Hematopoietic multipotent progenitor cell (in vitro differentiated cells): Measurements from ENCODE around the gene TBC1D24. TPM values are rescaled to one million over a fixed set of nuclear protein-coding genes. Genes with fewer than 3 reads are reported as not detected.

Experiments
- DNase-seq, 3 donors: peaks; one replicate each; pipeline ENCODE4 v3.0.0-alpha.2; 2011 to 2015; ENCODE audit warnings: low read depth in 2 of 3, low spot score in 2 of 3
- total RNA-seq: library from RNA; depleted of rRNA; stranded (reverse); fragments of >200 nt; gene quantifications from one replicate; pipeline ENCODE4 v1.2.3, GENCODE V29; 2012

TBC1D24 gene
- total RNA-seq, 1 donor, result 21.5 TPM

DNA sequence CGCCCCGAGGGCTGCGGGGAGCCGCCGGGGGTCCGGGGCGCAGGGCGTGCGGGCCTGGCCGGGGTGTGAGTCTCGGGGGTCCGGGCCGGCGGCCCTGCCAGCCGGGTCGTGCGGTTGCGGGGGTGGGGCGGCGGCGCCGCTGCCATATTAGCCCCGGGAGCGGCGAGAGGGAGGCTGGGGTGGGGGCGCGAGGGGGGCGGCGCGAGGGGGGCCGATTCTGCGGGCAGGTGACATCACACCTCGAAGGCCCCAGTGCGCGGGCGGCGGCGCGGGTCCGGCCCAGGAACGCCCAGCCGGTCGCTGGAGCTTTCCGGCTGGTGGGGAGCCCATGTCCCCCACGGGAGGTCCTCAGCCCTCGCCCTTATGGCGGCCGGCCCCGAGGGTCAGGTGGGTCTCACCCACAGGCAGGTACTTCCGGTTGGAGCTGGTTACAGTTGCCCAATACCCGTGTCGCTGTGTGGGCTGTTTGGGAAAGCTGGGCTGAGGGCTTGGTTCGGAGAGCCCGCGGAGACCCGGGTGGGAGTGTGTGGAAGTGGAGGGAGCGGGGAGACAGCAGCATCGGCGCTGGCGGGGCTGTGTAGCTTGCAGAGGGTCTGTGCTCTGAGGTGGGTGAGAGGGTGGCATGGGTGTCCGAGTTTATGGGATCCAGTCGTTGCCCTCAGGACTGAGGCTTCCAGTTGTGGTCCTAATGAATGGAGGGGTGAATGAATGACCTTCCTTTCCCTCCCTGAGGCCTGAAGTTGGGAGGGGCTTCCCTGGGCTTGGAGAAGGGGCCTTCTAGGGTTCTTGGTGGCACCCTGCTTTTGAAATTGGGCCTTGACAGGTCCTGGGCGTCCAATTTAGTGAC, 39.6 kb downstream of the TBC1D24 start:
- DNase-seq, result peak in 1 of 3 donors; percentile 40

DNA sequence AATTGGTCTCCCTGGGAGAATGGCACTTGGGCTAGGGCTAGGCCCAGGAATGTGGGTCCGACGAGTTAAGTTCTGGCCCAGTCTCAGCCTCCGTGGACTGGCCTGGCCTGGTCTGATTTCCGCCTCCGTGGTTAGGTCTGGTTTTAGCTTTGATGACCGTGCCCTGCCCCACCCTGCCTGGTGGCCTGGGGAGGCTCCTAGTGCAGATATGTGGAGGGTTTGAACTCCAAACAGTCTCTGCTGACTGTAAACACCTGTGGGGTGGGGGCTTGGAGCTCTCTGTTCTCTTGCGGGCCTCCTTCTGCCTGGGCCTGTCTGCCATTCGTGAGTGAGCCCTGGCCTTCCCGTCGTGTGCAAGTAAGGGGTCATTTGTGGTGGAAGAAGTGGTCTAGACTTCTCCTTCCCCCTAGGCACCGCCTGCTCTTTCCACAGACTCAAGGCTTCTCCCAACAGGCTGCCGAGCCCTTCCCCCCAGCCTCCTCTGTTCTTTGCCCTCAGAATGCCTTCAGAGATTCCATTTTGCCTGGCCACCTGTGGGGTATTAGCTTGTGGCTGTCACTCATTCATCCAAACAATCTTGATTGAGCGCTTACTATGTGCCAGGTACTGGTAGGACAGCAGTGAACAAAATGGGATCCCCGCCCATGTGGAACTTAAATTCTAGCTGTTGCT, 40.4 kb downstream of the TBC1D24 start:
- DNase-seq, result no peak

DNA sequence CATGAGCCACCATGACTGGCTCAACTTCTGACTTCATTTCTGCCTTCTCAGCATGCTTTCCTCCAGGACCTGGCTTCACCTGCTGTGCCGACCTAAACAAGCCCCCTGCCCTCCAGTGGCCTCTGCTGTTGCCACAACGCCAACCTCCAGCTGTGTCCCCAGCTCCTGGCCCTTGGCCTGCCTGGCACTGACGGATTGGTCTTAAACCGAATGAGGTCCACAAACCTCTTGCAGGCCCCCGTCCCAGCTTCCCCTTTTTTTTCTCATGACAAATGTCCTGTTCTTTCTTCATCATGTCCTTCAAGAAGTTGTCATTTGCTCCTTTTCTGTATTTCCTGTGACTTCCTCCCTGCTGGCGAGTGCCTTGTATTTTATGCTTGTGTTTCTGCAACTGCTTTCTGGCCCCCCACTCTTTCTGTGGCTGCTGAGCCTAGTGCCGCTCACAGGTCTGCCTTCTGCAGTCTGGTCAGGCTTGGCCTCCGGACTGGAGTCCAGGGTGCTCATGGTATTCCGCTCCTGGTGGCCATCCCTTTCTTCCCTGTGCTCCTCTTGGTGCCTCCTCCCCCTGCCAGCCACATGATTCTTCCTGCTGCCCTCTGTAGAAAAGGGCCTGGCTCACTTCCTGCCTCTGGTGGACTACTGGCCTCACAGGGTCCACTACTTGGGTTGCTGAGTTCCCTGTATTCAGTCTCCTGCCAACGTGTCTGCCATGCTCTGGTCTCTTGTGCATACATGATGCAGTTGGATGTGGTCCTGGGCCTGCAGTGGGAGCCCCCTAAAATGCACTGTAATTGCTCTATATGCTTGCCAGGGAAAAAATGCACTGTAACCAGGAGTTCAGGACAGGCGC, 41.7 kb downstream of the TBC1D24 start:
- peak in 2 of 3 donors; percentile 67 to 83 for DNase-seq

DNA sequence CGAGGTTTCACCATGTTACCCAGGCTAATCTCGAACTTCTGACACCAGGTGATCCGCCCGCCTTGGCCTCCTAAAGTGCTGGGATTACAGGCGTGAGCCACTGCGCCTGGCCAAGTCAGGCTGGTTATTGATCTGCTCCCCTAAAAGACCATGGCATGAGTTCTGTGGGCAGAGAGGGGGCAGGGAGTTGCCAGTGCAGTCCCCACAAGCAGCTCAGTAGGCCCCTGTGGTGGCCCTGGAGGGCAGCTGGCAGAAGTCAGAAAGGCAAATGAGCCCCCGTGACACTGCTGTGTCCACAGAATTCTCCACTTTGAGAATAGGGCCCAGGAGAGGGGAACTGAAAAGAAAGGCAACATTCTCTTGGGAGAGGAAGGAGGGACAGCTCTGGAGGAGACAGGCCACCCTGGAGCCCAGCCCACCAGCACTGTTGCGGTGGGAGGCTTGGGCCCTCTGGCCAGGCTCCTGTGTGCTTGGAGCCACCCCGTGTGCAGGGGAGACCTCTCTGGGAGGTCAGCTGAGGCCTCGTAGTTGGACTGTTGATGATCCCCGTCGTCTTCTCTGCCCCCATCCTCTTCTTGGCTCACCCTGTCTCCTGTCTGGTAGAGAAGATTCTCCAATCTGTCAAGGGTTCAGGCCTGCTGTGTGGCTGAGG, 43.2 kb downstream of the TBC1D24 start:
- no peak for DNase-seq

GRCh38 chr16:2518823-2519710, 44.1 kb downstream of the TBC1D24 start:
- DNase-seq, result no peak

DNA sequence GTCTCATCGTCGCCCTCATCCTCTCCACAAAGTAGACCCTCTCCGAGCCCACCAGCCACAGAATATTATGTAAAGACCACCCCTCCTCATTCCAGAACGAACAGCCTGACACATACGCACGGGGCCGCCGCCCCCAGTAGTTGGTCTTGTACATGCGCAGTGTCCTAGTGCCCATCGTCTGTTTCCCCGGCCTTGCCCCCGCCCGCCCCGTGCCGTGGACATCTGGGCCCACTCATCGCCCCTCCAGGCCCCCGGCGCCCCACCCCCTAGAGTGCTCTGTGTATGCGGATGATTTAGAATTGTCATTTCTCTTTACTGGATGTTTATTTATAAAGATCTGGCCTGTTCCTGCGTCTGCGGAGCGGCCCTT, 44.8 kb downstream of the TBC1D24 start:
- no peak for DNase-seq

- peak; percentile 87 to 91 (median 90) for DNase-seq
Observed at GRCh38 chr16:2520097-2520783, 45.3 kb downstream of the TBC1D24 start, which contains the start of gene AMDHD2. TSS of gene AMDHD2 (plus strand) at chr16:2520371. CDS start at chr16:2520459, 88 bp downstream.

- DNase-seq, result peak in 2 of 3 donors; percentile 63 to 74
Observed at GRCh38 chr16:2520784-2521531, 46.0 kb downstream of the TBC1D24 start.

DNA sequence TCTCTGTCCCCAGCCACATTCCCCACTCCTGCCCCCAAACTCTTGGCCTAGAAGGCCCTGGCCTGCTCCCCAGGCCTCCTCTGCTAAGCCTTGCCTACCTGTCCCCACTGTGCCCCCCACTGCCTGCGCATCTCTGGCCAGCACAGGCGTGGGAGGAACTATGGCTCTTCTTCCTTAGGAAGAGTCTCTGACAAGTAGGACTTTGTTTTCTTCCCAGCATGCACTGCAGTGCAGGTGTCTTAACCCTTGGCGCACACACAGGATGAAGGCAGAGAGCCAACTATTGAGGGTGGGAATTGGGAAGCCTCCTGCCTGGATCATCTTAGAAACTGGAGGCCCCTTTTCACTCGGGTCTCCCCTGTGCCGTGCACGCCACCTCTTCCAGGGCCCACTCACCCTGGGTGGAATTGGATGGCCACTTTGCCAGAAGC, 48.9 kb downstream of the TBC1D24 start:
- DNase-seq, result no peak

GRCh38 chr16:2524339-2524938, 49.5 kb downstream of the TBC1D24 start:
- DNase-seq, result no peak

DNA sequence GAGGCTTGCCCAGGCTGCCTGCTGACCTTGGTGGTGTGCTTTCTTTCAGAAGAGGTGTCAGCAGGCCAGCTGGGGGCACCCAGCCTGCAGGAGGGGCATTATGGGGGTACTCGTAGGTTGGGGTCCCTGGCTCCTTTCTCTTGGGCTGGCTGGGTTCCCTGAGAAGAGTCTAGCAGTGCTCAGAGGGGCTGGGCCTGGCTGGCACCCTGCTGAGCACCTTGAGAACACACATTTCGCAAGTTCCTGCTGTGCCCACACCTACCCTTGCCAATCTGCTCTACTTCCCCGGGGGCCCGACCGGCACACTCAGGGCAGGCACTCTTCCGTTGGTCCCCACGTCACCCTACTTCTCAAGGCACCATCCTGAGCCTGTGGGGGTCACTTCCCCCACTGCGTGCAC, 51.2 kb downstream of the TBC1D24 start:
- DNase-seq, result no peak

DNA sequence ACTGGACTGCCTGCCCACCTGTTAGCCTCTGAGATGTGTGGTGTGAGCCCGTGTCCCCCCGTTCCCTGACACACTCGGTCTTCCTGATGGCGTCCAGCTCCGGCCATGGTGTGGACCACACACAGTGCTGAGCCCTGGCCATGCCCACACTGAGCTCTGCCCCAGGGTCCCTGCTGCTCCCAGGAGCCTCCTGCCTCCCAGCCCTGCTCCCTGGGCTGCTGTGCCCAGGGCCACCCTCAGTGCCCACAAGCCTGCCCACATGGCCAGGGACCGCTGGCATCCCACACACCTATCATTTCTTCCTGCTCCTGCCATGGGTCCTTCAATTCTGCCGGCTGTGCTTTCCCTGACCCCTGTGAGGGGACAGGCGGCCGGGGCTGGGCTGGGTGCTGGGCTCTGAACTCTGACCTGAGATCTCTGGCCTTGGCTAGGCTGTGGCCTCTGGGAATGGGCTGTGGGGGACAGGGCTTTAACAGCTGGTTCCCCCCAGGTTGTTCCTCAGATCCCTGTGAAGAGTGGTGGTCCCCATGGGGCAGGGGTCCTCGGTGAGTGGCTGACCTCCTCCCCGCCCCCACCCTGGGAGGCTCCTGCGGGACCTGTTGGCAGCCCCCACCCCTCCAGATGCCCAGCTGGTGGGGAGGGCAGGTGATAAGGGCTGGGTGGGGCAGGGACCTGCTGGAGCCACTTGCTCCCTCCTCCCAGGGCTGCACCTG, 52.3 kb downstream of the TBC1D24 start:
- no peak for DNase-seq

DNA sequence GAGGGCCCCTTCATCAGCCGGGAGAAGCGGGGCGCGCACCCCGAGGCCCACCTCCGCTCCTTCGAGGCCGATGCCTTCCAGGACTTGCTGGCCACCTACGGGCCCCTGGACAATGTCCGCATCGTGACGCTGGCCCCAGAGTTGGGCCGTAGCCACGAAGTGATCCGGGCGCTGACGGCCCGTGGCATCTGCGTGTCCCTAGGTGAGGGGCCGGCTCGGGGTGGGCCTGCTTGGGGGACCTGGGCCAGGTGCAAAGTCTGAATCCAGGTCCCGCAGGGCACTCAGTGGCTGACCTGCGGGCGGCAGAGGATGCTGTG, 52.8 kb downstream of the TBC1D24 start:
- DNase-seq, result no peak

DNA sequence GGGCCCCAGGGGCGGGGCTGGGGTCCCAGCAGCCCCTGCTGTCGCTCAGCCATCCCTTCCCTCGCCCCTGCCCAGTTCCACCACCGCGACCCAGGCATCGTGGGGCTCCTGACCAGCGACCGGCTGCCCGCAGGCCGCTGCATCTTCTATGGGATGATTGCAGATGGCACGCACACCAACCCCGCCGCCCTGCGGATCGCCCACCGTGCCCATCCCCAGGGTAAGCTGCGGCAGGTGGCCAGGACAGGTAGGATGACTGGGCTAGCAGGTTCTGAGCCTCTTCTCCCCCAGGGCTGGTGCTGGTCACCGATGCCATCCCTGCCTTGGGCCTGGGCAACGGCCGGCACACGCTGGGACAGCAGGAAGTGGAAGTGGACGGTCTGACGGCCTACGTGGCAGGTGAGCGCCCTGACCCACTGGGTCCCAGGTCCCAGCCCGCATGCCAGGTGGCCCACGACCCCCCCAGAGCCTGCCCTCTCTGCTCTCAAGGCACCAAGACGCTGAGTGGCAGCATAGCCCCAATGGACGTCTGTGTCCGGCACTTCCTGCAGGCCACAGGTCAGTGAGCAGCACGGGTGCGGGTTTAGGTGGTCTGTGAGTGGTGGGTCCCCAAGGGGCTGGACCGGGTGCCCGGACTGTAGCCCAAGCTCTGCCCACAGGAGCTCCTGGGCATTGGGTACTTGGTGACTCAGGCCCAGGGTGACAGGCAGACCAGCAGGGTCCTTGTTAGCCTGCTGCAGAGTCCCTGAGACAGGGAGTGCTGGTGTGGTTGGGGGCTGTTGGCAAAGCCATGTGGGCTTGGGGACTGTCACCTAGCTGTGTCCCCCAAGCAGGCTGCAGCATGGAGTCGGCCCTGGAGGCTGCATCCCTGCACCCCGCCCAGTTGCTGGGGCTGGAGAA, 53.5 kb downstream of the TBC1D24 start:
- no peak for DNase-seq

DNA sequence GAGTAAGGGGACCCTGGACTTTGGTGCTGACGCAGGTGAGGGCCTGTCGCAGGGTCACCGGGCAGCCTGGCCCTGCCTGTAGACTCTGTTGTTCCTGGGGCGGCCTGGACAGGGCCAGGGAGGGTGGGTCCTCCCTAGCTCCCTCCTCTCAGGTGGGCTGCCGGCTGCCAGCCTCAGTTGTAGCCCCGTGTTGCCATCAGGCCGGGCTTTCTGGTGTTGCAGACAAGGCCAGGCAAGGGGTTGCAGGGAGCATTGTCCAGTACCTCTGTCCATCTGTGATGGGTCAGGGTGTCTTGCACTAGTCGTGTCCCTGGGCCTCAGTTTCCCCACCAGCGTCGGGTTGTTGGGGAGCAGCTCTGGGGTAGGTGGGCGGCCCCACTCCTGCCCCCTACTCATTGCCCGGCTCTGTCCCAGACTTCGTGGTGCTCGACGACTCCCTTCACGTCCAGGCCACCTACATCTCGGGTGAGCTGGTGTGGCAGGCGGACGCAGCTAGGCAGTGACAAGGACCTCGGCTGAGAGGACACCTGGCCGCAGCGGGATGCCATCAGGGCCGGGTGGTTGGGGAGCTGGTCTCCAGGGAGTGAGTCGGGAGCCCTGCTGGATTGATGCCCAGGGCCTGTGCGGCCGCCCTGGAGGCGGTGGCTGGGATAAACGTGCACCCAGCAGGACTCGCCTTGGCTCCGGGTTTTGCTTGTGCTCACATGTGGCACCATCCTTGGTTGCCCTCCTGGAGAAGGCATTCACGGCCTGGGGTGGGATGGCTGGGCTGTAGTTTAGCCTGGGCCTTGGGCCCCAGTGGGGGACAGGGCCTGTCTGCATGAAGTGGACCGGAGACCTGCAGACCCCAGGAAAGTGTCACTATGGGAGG, 54.4 kb downstream of the TBC1D24 start:
- DNase-seq, result no peak
